Peyer's patch (tissue), 4 donors: ENCODE measurements around the gene PLAGL2. TPM values are rescaled to one million over a fixed set of nuclear protein-coding genes. Genes with fewer than 3 reads are reported as not detected.

Experiments used
- DNase-seq, 3 donors: peaks; one replicate each; pipeline ENCODE4 v3.0.0-alpha.2; 2017 to 2019
- H3K27ac ChIP-seq, 4 donors: fragments of 200-600 bp; sonication (generic); one replicate each; pipeline ENCODE4 v1.5.1; 2016 to 2019
- H3K27me3 ChIP-seq, 2 donors: fragments of 200-600 bp; sonication (generic); one replicate each; pipeline ENCODE4 v1.5.1; 2019
- H3K36me3 ChIP-seq, 3 donors: fragments of 200-600 bp; sonication (generic); one replicate each; pipeline ENCODE4 v1.5.1; 2016 to 2019
- H3K4me1 ChIP-seq, 4 donors: fragments of 200-600 bp; sonication (generic); one replicate each; pipeline ENCODE4 v1.5.1; 2016 to 2019
- H3K4me3 ChIP-seq, 4 donors: fragments of 200-600 bp; sonication (generic); 1 replicate in 3 of 4; 2 replicates in 1 of 4; pipeline ENCODE4 v1.5.1; 2016 to 2019; ENCODE audit warnings: mild to moderate bottlenecking in 1 of 4
- H3K9me3 ChIP-seq, 4 donors: fragments of 200-600 bp; sonication (generic); one replicate each; pipeline ENCODE4 v1.5.1; 2016 to 2019; ENCODE audit warnings: mild to moderate bottlenecking in 1 of 4
- CTCF ChIP-seq, 6 experiments: fragments of 450-650 bp in 4 of 6; fragments of 200-600 bp in 2 of 6; sonication (generic) in 1 of 6; IDR thresholded peaks; one replicate each; pipeline ENCODE4 v1.5.1; 2017 to 2019; ENCODE audit warnings: antibody characterized with exemption in 6 of 6, mild to moderate bottlenecking in 3 of 6, moderate library complexity in 1 of 6
- POLR2A ChIP-seq, 2 donors: fragments of 450-650 bp; IDR thresholded peaks; one replicate each; pipeline ENCODE4 v1.5.1; 2017; ENCODE audit warnings: antibody characterized with exemption in 2 of 2, mild to moderate bottlenecking in 2 of 2, moderate library complexity in 2 of 2
- total RNA-seq, 4 donors: library from RNA; depleted of rRNA; stranded (reverse); fragments of >200 nt; gene quantifications; one replicate each; pipeline ENCODE4 v1.1.0, GENCODE V29; 2016

The PLAGL2 gene
- total RNA-seq, 4 donors from 2014 or later = 5.8 to 55.9 (median 25.8) TPM

- Histone ChIP-seq H3K9me3 (no peaks in the 10 kb centered on the region), H3K27me3 (no peaks in the 10 kb centered on the region), H3K4me1 (no peaks in the 10 kb centered on the region), H3K4me3 (no peak overlapping the region), H3K36me3 (peaks cover 0 to 82% (median 0%) of the 10 kb centered on the region in 3 donors), H3K27ac (no peak overlapping the region)
- no peak for DNase-seq
- no peak for TF ChIP-seq CTCF (IDR thresholded peaks at IDR 0.05)
Observed at GRCh38 chr20:32144898-32145662, 62.5 kb downstream of the PLAGL2 start.

GRCh38 chr20:32142991-32143390 lies 64.6 kb downstream of the PLAGL2 start:
- Histone ChIP-seq H3K4me3 (no peak overlapping the region), H3K27ac (no peak overlapping the region), H3K4me1 (no peaks in the 10 kb centered on the region), H3K27me3 (no peaks in the 10 kb centered on the region), H3K36me3 (peaks cover 0 to 91% (median 0%) of the 10 kb centered on the region in 3 donors), H3K9me3 (no peaks in the 10 kb centered on the region)
- no peak for DNase-seq
- TF ChIP-seq POLR2A (IDR thresholded peaks at IDR 0.05) (no peak), CTCF (IDR thresholded peaks at IDR 0.05) (no peak)

Other genes starting within 250 kb of the PLAGL2 start
- under 1 TPM in 1 of 4 donors, not detected in 3; 0.38 TPM for gene XKR7, start 239.6 kb downstream of the PLAGL2 start, total RNA-seq
- 1 to 10 TPM in 3 of 4 donors, under 1 TPM in 1; 0.88 to 8.3 (median 3.9) TPM for gene CCM2L, start 197.3 kb downstream of the PLAGL2 start, total RNA-seq
- gene HCK, start 155.5 kb downstream of the PLAGL2 start, total RNA-seq = 10 to 100 TPM in 3 of 4 donors, 1 to 10 TPM in 1; 8.0 to 56.1 (median 10.5) TPM
- gene TM9SF4, start 98.0 kb downstream of the PLAGL2 start, total RNA-seq = 10 to 100 TPM; 28.9 to 59.5 (median 45.5) TPM
- gene POFUT1, start 137 bp upstream of the PLAGL2 start, total RNA-seq = 100 to 1,000 TPM in 1 of 4 donors, 10 to 100 TPM in 3; 42.9 to 118 (median 55.7) TPM
- 10 to 100 TPM; 42.1 to 77.6 (median 57.7) TPM for gene KIF3B, start 69.9 kb upstream of the PLAGL2 start, total RNA-seq
- gene ASXL1, start 150.6 kb upstream of the PLAGL2 start, total RNA-seq = 100 to 1,000 TPM in 2 of 4 donors, 10 to 100 TPM in 2; 74.4 to 173 (median 115) TPM